CD4-positive, alpha-beta T cell treated with Interleukin-21 for 1 hour (primary cell): ENCODE data around the gene CLINT1.

ENCODE experiments used
- DNase-seq: peaks from one replicate; pipeline ENCODE4 v3.0.0-alpha.2; 2020

Gene CLINT1

GRCh38 chr5:157750320-157750719 is 108.6 kb downstream of the CLINT1 start:
- DNase-seq: no peak

GRCh38 chr5:157749462-157749799 is 109.5 kb downstream of the CLINT1 start:
- no peak for DNase-seq

- DNase-seq: no peak
Observed at GRCh38 chr5:157748760-157749461, 110.0 kb downstream of the CLINT1 start.

- no peak for DNase-seq
Observed at GRCh38 chr5:157747766-157748700, 110.9 kb downstream of the CLINT1 start.

GRCh38 chr5:157747173-157747740 is 111.7 kb downstream of the CLINT1 start:
- DNase-seq: no peak

GRCh38 chr5:157745041-157745456 is 113.9 kb downstream of the CLINT1 start:
- DNase-seq: no peak

- DNase-seq: peak; percentile 12
Observed at GRCh38 chr5:157744051-157745011, 114.6 kb downstream of the CLINT1 start.

GRCh38 chr5:157743163-157744050 is 115.5 kb downstream of the CLINT1 start, which contains the start of gene LSM11:
Gene LSM11, plus strand, starts transcription at chr5:157743712. Its CDS starts 39 bp downstream, at chr5:157743751.
- DNase-seq: peak; percentile 90

- no peak for DNase-seq
Observed at GRCh38 chr5:157741131-157741530, 117.8 kb downstream of the CLINT1 start.

GRCh38 chr5:157740229-157740610 is 118.7 kb downstream of the CLINT1 start:
- peak; percentile 60 for DNase-seq

- no peak for DNase-seq
Observed at GRCh38 chr5:157739388-157740228, 119.3 kb downstream of the CLINT1 start.

- DNase-seq: no peak
Observed at GRCh38 chr5:157735991-157736390, 123.0 kb downstream of the CLINT1 start.
